ENCODE results near the gene PPP2R2B.

The PPP2R2B gene

GRCh38 chr5:146541958-146542849 lies 336.4 kb downstream of the PPP2R2B start:
- DNase-seq (ENCODE audit: low read depth): peak; percentile 57

- no peak for DNase-seq (ENCODE audit: low read depth)
Measured at GRCh38 chr5:146540414-146540813, 338.1 kb downstream of the PPP2R2B start.

- no peak for DNase-seq (ENCODE audit: low read depth)
Measured at GRCh38 chr5:146539973-146540372, 338.6 kb downstream of the PPP2R2B start.

GRCh38 chr5:146538432-146538831 lies 340.1 kb downstream of the PPP2R2B start:
- DNase-seq (ENCODE audit: low read depth): no peak

GRCh38 chr5:146533882-146534281 lies 344.7 kb downstream of the PPP2R2B start:
- DNase-seq (ENCODE audit: low read depth): no peak

GRCh38 chr5:146533260-146533857 lies 345.2 kb downstream of the PPP2R2B start:
- DNase-seq (ENCODE audit: low read depth): peak; percentile 64

All from activated T-cell treated with anti-CD3 and anti-CD28 coated beads for 1 hour (primary cell).